K562 (cell line): Measurements from ENCODE around the gene CCDC181. TPM values are rescaled to one million over a fixed set of nuclear protein-coding genes. Genes with fewer than 3 reads are reported as not detected.

ENCODE experiments used
- BMI1 ChIP-seq: fragments of 150-350 bp; IDR thresholded peaks from 2 replicates; pipeline ENCODE4 v1.6.1; 2014; ENCODE audit warnings: low read length
- CBFA2T3 ChIP-seq: fragments of 450-650 bp; IDR thresholded peaks from 2 replicates; pipeline ENCODE4 v1.6.1; 2017
- CXXC5 ChIP-seq: fragments of 250-450 bp; sonication (Bioruptor Pico); IDR thresholded peaks from 2 replicates; pipeline ENCODE4 v1.8.0; 2022; ENCODE audit warnings: inconsistent platforms, mild to moderate bottlenecking, moderate library complexity
- ETS1 ChIP-seq: conservative IDR thresholded peaks from 2 replicates; pipeline ENCODE4 v1.6.1; 2011; ENCODE audit warnings: low read depth, mild to moderate bottlenecking, low read length; ENCODE audit not compliant: control insufficient read depth
- HDAC6 ChIP-seq: IDR thresholded peaks from 2 replicates; pipeline ENCODE4 v1.6.1; 2012; ENCODE audit warnings: low read depth, mild to moderate bottlenecking, control low read depth, inconsistent platforms, low read length, moderate library complexity
- HMGXB4 ChIP-seq: sonication (generic); formaldehyde crosslinking; IDR thresholded peaks from 2 replicates; pipeline ENCODE4 v1.8.1; 2023; ENCODE audit warnings: mild to moderate bottlenecking, missing genetic modification reagents
- MCM2 ChIP-seq: fragments of 450-650 bp; IDR thresholded peaks from 2 replicates; pipeline ENCODE4 v1.6.1; 2017; ENCODE audit warnings: low read depth, mild to moderate bottlenecking
- NR0B1 ChIP-seq: fragments of 450-650 bp; IDR thresholded peaks from one replicate; pipeline ENCODE4 v1.6.1; 2018; ENCODE audit warnings: mild to moderate bottlenecking, moderate library complexity; ENCODE audit not compliant: partially characterized antibody
- PCBP2 ChIP-seq: fragments of 200-400 bp; formaldehyde crosslinking; IDR thresholded peaks from 2 replicates; pipeline ENCODE4 v1.6.1; 2018; ENCODE audit warnings: low read length, low read depth, mild to moderate bottlenecking, moderate library complexity; ENCODE audit not compliant: poor library complexity, severe bottlenecking
- TBL1XR1 ChIP-seq, 2 experiments: IDR thresholded peaks; 2 replicates each; pipeline ENCODE4 v1.6.1; 2012; ENCODE audit warnings: improper control_type of control experiment in 2 of 2, low read length in 2 of 2, mild to moderate bottlenecking in 1 of 2
- TFAM ChIP-seq: fragments of 250-450 bp; sonication (Bioruptor Pico); conservative IDR thresholded peaks from 2 replicates; pipeline ENCODE4 v1.5.0; 2021; ENCODE audit warnings: mild to moderate bottlenecking, moderate library complexity
- TOE1 ChIP-seq, 2 experiments: fragments of 450-650 bp in 1 of 2; sonication (generic) in 1 of 2; formaldehyde crosslinking in 1 of 2; IDR thresholded peaks; 2 replicates each; pipeline versions ENCODE4 v1.7.1 to v1.8.0; 2016 to 2022; ENCODE audit warnings: borderline replicate concordance in 2 of 2, mild to moderate bottlenecking in 2 of 2, antibody characterized with exemption in 1 of 2, inconsistent platforms in 1 of 2, low read depth in 1 of 2, missing genetic modification reagents in 1 of 2, moderate library complexity in 1 of 2
- ZNF143 ChIP-seq: sonication (generic); formaldehyde crosslinking; IDR thresholded peaks from 2 replicates; pipeline ENCODE4 v1.9.0; 2022; ENCODE audit warnings: mild to moderate bottlenecking, missing genetic modification reagents
- ZNF146 ChIP-seq: IDR thresholded peaks from one replicate; pipeline ENCODE4 v1.6.1; 2018; ENCODE audit warnings: missing compliant biosample characterization; ENCODE audit not compliant: unreplicated experiment
- ZNF175 ChIP-seq: fragments of 200-800 bp; sonication (Bioruptor generic); IDR thresholded peaks from 2 replicates; pipeline ENCODE4 v1.6.1; 2016; ENCODE audit warnings: low read depth, mild to moderate bottlenecking, missing genetic modification characterization, missing compliant biosample characterization
- ZNF24 ChIP-seq: fragments of 450-650 bp; IDR thresholded peaks from 2 replicates; pipeline ENCODE4 v1.6.1; 2016
- ZNF274 ChIP-seq: IDR thresholded peaks from 2 replicates; pipeline ENCODE4 v1.6.1; 2011; ENCODE audit warnings: low read depth, mild to moderate bottlenecking, low read length, moderate library complexity, borderline replicate concordance
- ZNF444 ChIP-seq: fragments of 250-450 bp; sonication (Bioruptor Pico); IDR thresholded peaks from 2 replicates; pipeline ENCODE4 v1.4.0; 2020; ENCODE audit warnings: mild to moderate bottlenecking, moderate library complexity
- ZNF518B ChIP-seq: fragments of 250-450 bp; sonication (Bioruptor Pico); IDR thresholded peaks from 2 replicates; pipeline ENCODE4 v1.5.0; 2021; ENCODE audit warnings: mild to moderate bottlenecking, moderate library complexity
- ZNF717 ChIP-seq: fragments of 250-450 bp; sonication (Bioruptor Pico); IDR thresholded peaks from 2 replicates; pipeline ENCODE4 v1.5.0; 2021
- ZNF75A ChIP-seq: fragments of 450-650 bp; formaldehyde crosslinking; IDR thresholded peaks from 2 replicates; pipeline ENCODE4 v1.4.0; 2020; ENCODE audit warnings: mild to moderate bottlenecking
- polyA plus RNA-seq, 8 experiments: library from polyadenylated mRNA; depleted of rRNA in 4 of 8; stranded (reverse) in 5 of 8; unstranded in 3 of 8; fragments of >200 nt; fragmentation: Nextera tagmentation in 2 of 8; fragmentation: Illumina TruSeq in 1 of 8; extraction: Ambion mirVana in 2 of 8; extraction: Trizol in 1 of 8; gene quantifications; 2 replicates each; pipeline versions ENCODE4 v1.2.1 to v1.2.3, GENCODE V29; 2011 to 2014; ENCODE audit warnings: inconsistent platforms in 1 of 8, missing spikeins in 1 of 8
- total RNA-seq, 7 experiments: library from RNA; depleted of rRNA in 6 of 7; stranded (reverse); fragments of >200 nt in 6 of 7; fragmentation: Illumina TruSeq in 2 of 7; extraction: Trizol in 2 of 7; gene quantifications; 2 replicates each; pipeline versions ENCODE4 v1.2.1 to v1.2.3, GENCODE V29; 2011 to 2021; ENCODE audit warnings: low replicate concordance in 1 of 7

Gene CCDC181
- total and polyA plus RNA-seq, 9 of the 15 experiments (the other 6 are each of a cell fraction or from before 2014, with no cell fraction given): 0.04 to 0.14 TPM; not detected in 7

GRCh38 chr1:169367686-169368405 lies 59.4 kb downstream of the CCDC181 start, which contains the start of the genes BLZF1 and NME7 (continued):
- TF ChIP-seq HMGXB4 (CRISPR knock-in tag) (no peak), ZNF146 (CRISPR knock-in tag) (no peak), CXXC5 (CRISPR knock-in tag) (peak; percentile 90), ZNF75A (no peak), PCBP2 (no peak), ZNF24 (no peak), TFAM (CRISPR knock-in tag) (no peak), ZNF143 (CRISPR knock-in tag) (no peak), ZNF444 (no peak), ETS1 (no peak; the same call in 1 of the 2 replicates), ZNF717 (no peak), CBFA2T3 (no peak), ZNF274 (no peak), MCM2 (no peak), TOE1 (IDR thresholded peaks at IDR 0.05; ENCODE audit: borderline replicate concordance) (peak; percentile 26; the same call in 1 of the 2 replicates), TOE1 (CRISPR knock-in tag; IDR thresholded peaks at IDR 0.05; ENCODE audit: borderline replicate concordance, low read depth) (no peak), ZNF175 (CRISPR knock-in tag) (0 out of 2 replicates have a peak, but pooled peaks have one; percentile 49), TBL1XR1 (IDR thresholded peaks at IDR 0.05; ENCODE audit: low read length in 2 of 2) (peak in 1 of 2 experiments; percentile 33; a peak in 2 of 4 replicates), ZNF518B (CRISPR knock-in tag) (no peak), NR0B1 (no peak), HDAC6 (no peak), BMI1 (peak; percentile 87)
